Activated CD4-positive, alpha-beta memory T cell treated with anti-CD3 and anti-CD28 coated beads, Interleukin-2, amount 10 ng/mL, durations not matched to agents 7 days and 5 days (primary cell): Measurements from ENCODE around the gene HMGA1. TPM values are rescaled to one million over a fixed set of nuclear protein-coding genes. Genes with fewer than 3 reads are reported as not detected.
A peak's percentile ranks its signal among the peaks of the same experiment; 100 is the strongest.

Experiments
- CTCF ChIA-PET: fragments of 350-600 bp; sonication (Branson Sonifier 250); formaldehyde crosslinking; loops from one replicate; lab custom pipeline; 2021; ENCODE audit warnings: antibody characterized with exemption, inconsistent platforms; lab: Charles Lee
- POLR2A ChIA-PET: fragments of 350-600 bp; sonication (Branson Sonifier 250); formaldehyde crosslinking; loops from one replicate; lab custom pipeline; 2021; ENCODE audit warnings: antibody characterized with exemption; lab: Charles Lee
- DNase-seq: peaks from one replicate; pipeline ENCODE4 v3.0.0-alpha.2; 2020
- H3K27ac Mint-ChIP-seq: one replicate; pipeline ENCODE4 v1.8.0; 2021; ENCODE audit warnings: mild to moderate bottlenecking, mixed read lengths
- H3K27me3 Mint-ChIP-seq: one replicate; pipeline ENCODE4 v1.8.0; 2021; ENCODE audit warnings: mixed read lengths
- H3K36me3 Mint-ChIP-seq: one replicate; pipeline ENCODE4 v1.8.0; 2021; ENCODE audit warnings: low read depth, mixed read lengths
- H3K4me1 Mint-ChIP-seq: one replicate; pipeline ENCODE4 v1.8.0; 2021; ENCODE audit warnings: mixed read lengths
- H3K4me3 Mint-ChIP-seq: one replicate; pipeline ENCODE4 v1.8.0; 2021; ENCODE audit warnings: mild to moderate bottlenecking, mixed read lengths
- H3K9me3 Mint-ChIP-seq: one replicate; pipeline ENCODE4 v1.8.0; 2021; ENCODE audit warnings: mixed read lengths
- total RNA-seq, 2 experiments: library from RNA; stranded (reverse); gene quantifications; one replicate each; pipeline ENCODE4 v1.2.3, GENCODE V29; 2021

The HMGA1 gene
- total RNA-seq, 2 experiments from 2014 or later: 269 to 282 TPM

GRCh38 chr6:34204693-34205092, 32.0 kb upstream of the HMGA1 start:
- Mint-ChIP-seq H3K27ac (no peak overlapping the region), H3K27me3 (no peaks in the 10 kb centered on the region), H3K4me3 (no peak overlapping the region), H3K4me1 (peaks cover 13% of the 10 kb centered on the region), H3K36me3 (no peaks in the 10 kb centered on the region), H3K9me3 (peaks cover 3% of the 10 kb centered on the region)
- POLR2A ChIA-PET: no interaction called here
- CTCF ChIA-PET: interaction anchor here (0.7 to 2.0 kb wide), 2 partner anchors 9 to 1538 kb away, joined by 4 to 9 read pairs; no protein-coding TSS in a partner anchor
- DNase-seq: no peak

DNA sequence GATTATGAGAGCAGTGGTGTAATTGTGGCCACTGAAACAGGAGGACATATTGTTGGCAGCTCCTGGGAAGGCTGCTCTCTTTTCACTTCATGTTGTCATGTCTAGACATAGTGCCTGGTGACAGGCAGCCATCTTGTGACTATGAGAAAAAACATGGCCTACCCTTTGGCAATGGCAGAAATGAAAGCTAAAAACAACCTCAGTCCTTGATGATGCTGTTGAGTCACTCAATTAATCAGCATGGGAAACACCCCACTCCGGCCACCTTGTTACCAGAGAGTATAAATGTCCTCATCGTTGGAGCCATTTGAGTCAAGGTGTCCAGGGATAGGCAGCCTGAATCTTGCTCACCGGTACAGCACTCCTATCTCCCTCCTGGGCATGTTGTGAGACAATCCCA, 31.2 kb upstream of the HMGA1 start:
- ChIA-PET CTCF (interaction anchor here (2.0 to 2.7 kb wide), 2 partner anchors 9 to 44 kb away, joined by 8 to 9 read pairs; partner anchors contain the start of gene SMIM29), POLR2A (no interaction called here)
- no peak overlapping the region for H3K27ac Mint-ChIP-seq
- peaks cover 3% of the 10 kb centered on the region for H3K9me3 Mint-ChIP-seq
- H3K4me3 Mint-ChIP-seq: no peak overlapping the region
- H3K27me3 Mint-ChIP-seq: no peaks in the 10 kb centered on the region
- no peaks in the 10 kb centered on the region for H3K36me3 Mint-ChIP-seq
- H3K4me1 Mint-ChIP-seq: peaks cover 13% of the 10 kb centered on the region
- no peak for DNase-seq

DNA sequence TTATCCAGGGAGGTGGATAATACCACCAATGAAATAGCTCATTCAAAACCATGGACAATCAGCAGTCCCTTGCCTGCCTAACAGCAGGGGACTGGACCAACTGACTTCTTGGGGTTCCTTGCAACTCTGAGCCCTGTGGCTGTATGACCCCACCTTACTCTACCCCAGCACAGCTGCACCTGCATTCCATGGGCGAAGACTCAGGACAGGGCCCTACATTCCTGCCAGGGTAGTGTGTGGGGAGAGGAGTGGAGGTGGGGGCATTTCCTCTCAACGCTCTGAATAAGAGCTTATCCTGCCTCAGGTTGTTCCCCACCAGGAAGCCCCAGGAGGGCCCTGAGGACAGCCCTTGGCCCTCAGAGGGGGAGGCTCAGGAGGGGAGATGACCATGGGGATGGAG, 30.8 kb upstream of the HMGA1 start:
- CTCF ChIA-PET: interaction anchor here (2.0 to 2.7 kb wide), 2 partner anchors 10 to 43 kb away, joined by 8 to 9 read pairs; partner anchors contain the start of gene SMIM29
- Mint-ChIP-seq H3K36me3 (no peaks in the 10 kb centered on the region), H3K27ac (no peak overlapping the region), H3K4me3 (no peak overlapping the region), H3K4me1 (peaks cover 13% of the 10 kb centered on the region), H3K9me3 (peaks cover 3% of the 10 kb centered on the region), H3K27me3 (no peaks in the 10 kb centered on the region)
- POLR2A ChIA-PET: no interaction called here
- no peak for DNase-seq

DNA sequence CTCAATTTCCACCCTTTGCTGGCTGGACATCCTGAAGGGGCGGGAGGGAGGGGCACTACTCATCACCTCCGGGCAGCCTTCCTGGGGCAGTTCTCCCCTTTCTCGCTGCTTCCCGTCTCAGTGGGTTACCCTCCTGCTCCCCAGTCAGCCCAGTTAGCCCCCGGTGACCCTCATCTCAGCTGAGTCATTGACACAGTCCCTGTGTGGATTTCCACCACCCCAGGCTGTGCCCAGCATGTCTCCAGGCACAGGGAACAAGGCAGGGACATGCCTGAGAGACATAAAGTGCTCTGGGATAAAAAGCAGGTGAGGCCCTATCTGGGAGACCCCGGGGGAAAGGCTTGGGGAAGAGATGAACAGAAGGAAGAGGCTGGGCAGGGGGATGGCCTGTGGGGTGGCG, 29.9 kb upstream of the HMGA1 start:
- Mint-ChIP-seq H3K27ac (no peak overlapping the region), H3K36me3 (no peaks in the 10 kb centered on the region), H3K4me1 (peaks cover 13% of the 10 kb centered on the region), H3K27me3 (no peaks in the 10 kb centered on the region), H3K9me3 (peaks cover 2% of the 10 kb centered on the region), H3K4me3 (no peak overlapping the region)
- no peak for DNase-seq
- ChIA-PET CTCF (interaction anchor here (0.8 to 2.7 kb wide), 3 partner anchors 17 to 42 kb away, joined by 3 to 8 read pairs (median 4); partner anchors contain the start of genes HMGA1 and SMIM29), POLR2A (interaction anchor here (1.8 kb wide), 1 partner anchor 11 kb away, joined by 4 read pairs; no protein-coding TSS in a partner anchor)

DNA sequence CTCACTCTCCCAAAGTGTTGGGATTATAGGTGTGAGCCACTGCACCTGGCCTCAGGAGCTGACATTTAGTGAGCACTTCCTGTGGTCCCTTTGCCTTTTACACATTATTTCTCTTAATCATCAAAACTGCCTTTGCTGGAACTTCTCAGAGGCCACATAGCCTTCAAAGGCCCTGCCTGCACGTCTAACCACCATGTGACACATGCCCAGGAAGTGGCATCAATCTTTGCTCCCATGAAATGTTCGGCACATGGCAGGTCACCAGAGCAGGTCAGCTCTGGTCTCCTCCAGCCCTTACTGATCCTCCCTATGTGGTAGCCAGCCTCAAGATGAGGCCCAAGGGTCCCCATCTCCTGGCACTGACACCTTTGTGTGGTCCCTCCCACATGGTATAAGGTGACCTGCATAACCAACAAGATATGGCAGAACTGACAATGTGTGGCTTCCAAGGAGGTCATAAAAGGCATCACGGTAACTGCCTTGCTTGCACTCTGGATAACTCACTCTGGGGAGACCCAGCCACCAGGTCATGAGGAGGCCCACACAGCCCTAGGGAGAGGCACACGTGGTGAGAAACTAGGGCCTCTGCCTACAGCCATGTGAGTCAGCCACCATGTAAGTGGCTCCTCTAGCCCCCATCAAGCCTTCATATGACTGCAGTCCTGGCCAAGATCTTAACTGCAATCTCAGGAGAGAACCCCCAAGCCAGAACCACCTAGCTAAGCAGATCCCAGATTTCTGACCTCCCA, 28.8 kb upstream of the HMGA1 start:
- DNase-seq: no peak
- Mint-ChIP-seq H3K36me3 (no peaks in the 10 kb centered on the region), H3K27me3 (no peaks in the 10 kb centered on the region), H3K4me3 (no peak overlapping the region), H3K27ac (no peak overlapping the region), H3K9me3 (no peaks in the 10 kb centered on the region), H3K4me1 (peaks cover 13% of the 10 kb centered on the region)
- ChIA-PET POLR2A (interaction anchor here (0.8 to 1.8 kb wide), 4 partner anchors 9 to 29 kb away, joined by 3 to 4 read pairs (median 3); partner anchors contain the start of gene HMGA1), CTCF (interaction anchor here (0.8 to 2.7 kb wide), 4 partner anchors 10 to 41 kb away, joined by 3 to 8 read pairs (median 4); partner anchors contain the start of genes HMGA1 and SMIM29)

DNA sequence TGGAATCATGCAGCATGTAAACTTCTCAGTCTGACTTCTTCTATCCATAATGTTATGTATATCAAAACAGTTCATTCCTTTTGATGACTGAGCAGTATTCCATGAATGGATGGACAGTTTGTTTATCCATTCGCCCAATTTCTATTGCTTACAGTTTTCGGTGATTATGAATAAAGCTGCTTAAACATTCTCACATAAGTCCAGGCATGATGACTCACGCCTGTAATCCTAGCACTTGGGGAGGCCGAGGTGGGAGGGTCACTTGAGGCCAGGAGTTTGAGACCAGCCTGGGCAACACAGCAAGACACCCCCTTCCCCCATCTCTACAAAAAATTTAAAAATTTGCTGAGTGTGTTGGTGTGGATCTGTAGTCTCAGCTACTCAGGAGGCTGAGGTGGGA, 22.9 kb upstream of the HMGA1 start:
- Mint-ChIP-seq H3K36me3 (no peaks in the 10 kb centered on the region), H3K4me1 (peaks cover 3% of the 10 kb centered on the region), H3K4me3 (no peak overlapping the region), H3K9me3 (no peaks in the 10 kb centered on the region), H3K27me3 (peaks cover 5% of the 10 kb centered on the region), H3K27ac (no peak overlapping the region)
- POLR2A ChIA-PET: interaction anchor here (1.2 kb wide), 1 partner anchor 24 kb away, joined by 3 read pairs; no protein-coding TSS in a partner anchor
- DNase-seq: no peak
- CTCF ChIA-PET: no interaction called here

DNA sequence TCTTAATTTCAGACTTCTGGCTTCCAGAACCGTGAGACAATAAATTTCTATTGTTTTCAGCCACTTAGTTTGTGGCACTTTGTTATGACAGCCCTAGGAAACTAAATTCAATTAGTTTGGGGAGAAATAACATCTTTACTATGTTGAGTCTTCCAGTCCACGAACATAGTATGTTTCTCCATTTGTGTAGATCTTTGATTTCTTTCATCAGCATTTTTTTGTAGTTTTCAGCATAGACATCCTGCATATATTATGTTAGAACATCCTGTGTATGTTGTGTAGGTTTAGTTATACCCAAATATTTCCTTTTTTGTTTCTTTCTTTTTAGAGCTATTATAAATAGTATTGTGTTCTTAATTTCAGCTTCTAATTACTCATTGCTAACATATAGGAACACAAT, 18.0 kb upstream of the HMGA1 start:
- Mint-ChIP-seq H3K36me3 (no peaks in the 10 kb centered on the region), H3K27ac (no peak overlapping the region), H3K4me1 (peaks cover 11% of the 10 kb centered on the region), H3K27me3 (peaks cover 6% of the 10 kb centered on the region), H3K9me3 (no peaks in the 10 kb centered on the region), H3K4me3 (no peak overlapping the region)
- DNase-seq: no peak
- ChIA-PET CTCF (interaction anchor here (1.0 to 1.1 kb wide), 2 partner anchors 31 to 63 kb away, joined by 3 read pairs; no protein-coding TSS in a partner anchor), POLR2A (interaction anchor here (1.0 kb wide), 1 partner anchor 10 kb away, joined by 3 read pairs; no protein-coding TSS in a partner anchor)

- peaks cover 29% of the 10 kb centered on the region for H3K4me1 Mint-ChIP-seq
- CTCF ChIA-PET: interaction anchor here (0.7 to 2.7 kb wide), 9 partner anchors 11 to 170 kb away, joined by 3 to 15 read pairs (median 4); partner anchors contain the start of gene HMGA1
- H3K27me3 Mint-ChIP-seq: peaks cover 4% of the 10 kb centered on the region
- POLR2A ChIA-PET: interaction anchor here (0.9 to 2.3 kb wide), 14 partner anchors 9 to 665 kb away, joined by 3 to 42 read pairs (median 4); partner anchors contain the start of genes ANKS1A, HMGA1, NUDT3 and RPS10
- no peak for DNase-seq
- no peak overlapping the region for H3K4me3 Mint-ChIP-seq
- H3K27ac Mint-ChIP-seq: peak overlapping the region; percentile 48
- no peaks in the 10 kb centered on the region for H3K9me3 Mint-ChIP-seq
- H3K36me3 Mint-ChIP-seq: no peaks in the 10 kb centered on the region
Measured at GRCh38 chr6:34223381-34223955, 13.2 kb upstream of the HMGA1 start.

GRCh38 chr6:34223956-34224940, 12.4 kb upstream of the HMGA1 start:
- ChIA-PET CTCF (interaction anchor here (0.7 to 2.7 kb wide), 8 partner anchors 12 to 169 kb away, joined by 3 to 15 read pairs (median 4); partner anchors contain the start of gene HMGA1), POLR2A (interaction anchor here (0.9 to 4.5 kb wide), 15 partner anchors 9 to 664 kb away, joined by 3 to 42 read pairs (median 4); partner anchors contain the start of genes ANKS1A, HMGA1, NUDT3 and RPS10)
- H3K4me1 Mint-ChIP-seq: peaks cover 32% of the 10 kb centered on the region
- no peaks in the 10 kb centered on the region for H3K9me3 Mint-ChIP-seq
- no peaks in the 10 kb centered on the region for H3K36me3 Mint-ChIP-seq
- peak overlapping the region; percentile 59 for H3K27ac Mint-ChIP-seq
- DNase-seq: peak; percentile 94
- H3K4me3 Mint-ChIP-seq: peak overlapping the region; percentile 64
- H3K27me3 Mint-ChIP-seq: peaks cover 3% of the 10 kb centered on the region

DNA sequence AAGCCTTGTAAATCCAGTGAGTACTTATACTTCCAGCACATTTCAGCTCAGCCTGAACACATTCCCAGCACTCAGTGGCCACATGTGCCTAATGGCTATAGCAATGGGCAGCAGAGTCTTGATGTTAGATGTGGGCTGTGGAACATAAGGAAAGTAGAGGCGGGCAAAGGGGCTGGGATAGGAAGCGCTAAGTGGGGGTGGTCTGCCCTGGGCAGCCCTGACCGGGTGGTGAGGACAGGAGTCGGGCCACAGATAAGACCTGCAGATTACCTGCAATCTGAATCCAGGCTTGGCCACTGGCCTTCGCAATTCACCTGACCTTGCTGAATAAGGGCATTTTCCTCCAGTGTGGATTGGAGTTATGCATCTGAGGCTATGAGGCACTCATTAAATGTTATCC, 11.1 kb upstream of the HMGA1 start:
- H3K27me3 Mint-ChIP-seq: no peaks in the 10 kb centered on the region
- no peak overlapping the region for H3K27ac Mint-ChIP-seq
- H3K4me1 Mint-ChIP-seq: peaks cover 35% of the 10 kb centered on the region
- H3K9me3 Mint-ChIP-seq: no peaks in the 10 kb centered on the region
- ChIA-PET CTCF (no interaction called here), POLR2A (interaction anchor here (2.3 to 4.5 kb wide), 3 partner anchors 11 to 23 kb away, joined by 7 to 41 read pairs (median 15); partner anchors contain the start of genes HMGA1 and SMIM29)
- H3K36me3 Mint-ChIP-seq: no peaks in the 10 kb centered on the region
- H3K4me3 Mint-ChIP-seq: no peak overlapping the region
- no peak for DNase-seq

DNA sequence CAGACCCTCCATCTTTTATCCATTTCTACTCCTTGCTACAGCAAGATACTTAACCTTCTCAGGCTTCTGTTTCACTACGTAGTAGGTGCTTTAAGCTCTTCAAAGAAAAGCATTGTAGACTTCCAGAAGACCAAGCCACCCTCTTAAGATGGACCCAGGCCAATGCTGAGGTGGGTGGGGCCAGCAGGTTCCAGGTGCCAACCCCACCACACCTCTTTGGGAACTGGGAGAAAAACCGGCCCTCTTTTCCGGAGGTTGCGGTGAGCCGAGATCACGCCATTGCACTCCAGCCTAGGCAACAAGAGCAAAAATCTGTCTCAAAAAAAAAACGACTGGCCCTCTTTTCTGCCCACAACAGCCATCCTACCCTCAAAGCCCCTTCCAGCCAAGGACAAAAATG, 10.6 kb upstream of the HMGA1 start:
- no peak overlapping the region for H3K4me3 Mint-ChIP-seq
- ChIA-PET POLR2A (interaction anchor here (2.4 to 4.5 kb wide), 2 partner anchors 11 to 22 kb away, joined by 7 to 41 read pairs; partner anchors contain the start of genes HMGA1 and SMIM29), CTCF (interaction anchor here (1.2 kb wide), 1 partner anchor 23 kb away, joined by 3 read pairs; the partner anchor contains the start of gene SMIM29)
- peaks cover 35% of the 10 kb centered on the region for H3K4me1 Mint-ChIP-seq
- DNase-seq: no peak
- no peak overlapping the region for H3K27ac Mint-ChIP-seq
- H3K36me3 Mint-ChIP-seq: no peaks in the 10 kb centered on the region
- no peaks in the 10 kb centered on the region for H3K27me3 Mint-ChIP-seq
- no peaks in the 10 kb centered on the region for H3K9me3 Mint-ChIP-seq
